Stimulated activated CD4-positive, alpha-beta T cell treated with anti-CD3 and anti-CD28 coated beads, TNF-alpha, amount 100 ng/mL, for 1 hour (primary cell): Measurements from ENCODE around the gene RBBP5.
"Not testable (repeated sequence)": the region's sequence is repeated elsewhere in the genome, so short reads cannot be mapped to it uniquely, and the experiment has no call there.

Experiments used
- DNase-seq, 3 donors: peaks; one replicate each; pipeline ENCODE4 v3.0.0-alpha.2; 2020; ENCODE audit warnings: low read depth in 3 of 3, low spot score in 1 of 3

Gene RBBP5, protein sequence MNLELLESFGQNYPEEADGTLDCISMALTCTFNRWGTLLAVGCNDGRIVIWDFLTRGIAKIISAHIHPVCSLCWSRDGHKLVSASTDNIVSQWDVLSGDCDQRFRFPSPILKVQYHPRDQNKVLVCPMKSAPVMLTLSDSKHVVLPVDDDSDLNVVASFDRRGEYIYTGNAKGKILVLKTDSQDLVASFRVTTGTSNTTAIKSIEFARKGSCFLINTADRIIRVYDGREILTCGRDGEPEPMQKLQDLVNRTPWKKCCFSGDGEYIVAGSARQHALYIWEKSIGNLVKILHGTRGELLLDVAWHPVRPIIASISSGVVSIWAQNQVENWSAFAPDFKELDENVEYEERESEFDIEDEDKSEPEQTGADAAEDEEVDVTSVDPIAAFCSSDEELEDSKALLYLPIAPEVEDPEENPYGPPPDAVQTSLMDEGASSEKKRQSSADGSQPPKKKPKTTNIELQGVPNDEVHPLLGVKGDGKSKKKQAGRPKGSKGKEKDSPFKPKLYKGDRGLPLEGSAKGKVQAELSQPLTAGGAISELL

DNA sequence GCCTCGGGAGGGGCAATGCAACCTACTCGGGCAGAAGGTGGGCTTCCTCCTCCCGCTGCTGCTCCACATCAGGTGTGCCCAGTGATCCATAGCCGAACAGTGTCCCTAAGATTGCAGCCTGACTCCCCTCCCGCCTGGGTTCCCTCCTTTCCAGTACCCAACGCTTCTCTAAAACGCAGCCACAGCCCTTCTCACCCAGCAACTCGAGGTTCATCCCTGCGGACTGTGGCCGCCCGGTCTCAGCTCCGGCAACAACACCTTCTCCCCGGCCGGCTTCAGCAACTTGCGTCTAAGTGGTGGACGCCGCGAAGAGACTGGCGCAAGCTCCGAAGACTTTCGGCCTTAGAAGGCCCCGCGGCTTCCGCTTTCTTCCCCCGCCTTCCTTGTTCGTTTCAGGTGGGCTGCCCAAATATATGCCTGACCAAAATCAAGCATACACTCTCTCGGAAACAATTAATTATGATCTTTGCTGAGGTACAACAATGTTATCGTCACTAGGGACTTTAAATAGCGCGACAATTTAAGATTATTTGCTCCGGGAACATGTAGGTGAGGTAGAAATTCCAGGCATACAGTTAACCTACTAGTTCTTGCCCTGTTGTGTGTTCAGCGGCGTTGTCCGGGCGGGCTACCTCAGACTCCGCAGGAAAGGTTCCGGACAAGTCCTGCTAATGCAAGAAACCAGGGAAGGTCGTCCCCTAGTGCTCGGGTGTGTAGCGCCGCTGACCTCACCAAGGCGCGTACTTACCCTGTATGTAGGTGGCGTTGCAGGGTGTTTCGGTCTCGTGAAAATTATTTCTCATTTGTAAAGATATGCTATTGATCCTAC, at the start of gene RBBP5:
Gene RBBP5, minus strand, starts transcription at position 319 of the 829 bp plus-strand sequence. Its CDS starts 105 bp downstream, at position 214.
- DNase-seq = peak; percentile 92 to 93 (median 93)

DNA sequence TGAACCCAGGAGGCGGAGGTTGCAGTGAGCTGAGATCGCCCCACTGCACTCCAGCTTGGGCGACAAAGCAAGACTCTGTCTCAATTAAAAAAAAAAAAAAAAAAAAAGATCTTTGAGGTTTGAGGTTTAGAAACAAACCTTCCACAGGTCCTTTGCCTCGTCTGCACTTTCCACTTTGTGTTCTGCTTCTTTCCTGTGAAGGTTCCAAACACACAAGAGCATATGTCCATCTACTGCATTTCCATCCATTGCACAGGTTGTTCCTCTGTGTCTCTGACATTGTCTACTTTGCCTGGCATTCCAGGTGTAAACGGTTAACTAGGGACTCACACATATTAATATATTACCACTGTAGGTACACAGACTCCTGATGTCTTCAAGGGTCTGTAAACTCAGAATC, 49.6 kb upstream of the RBBP5 start:
- no peak for DNase-seq

DNA sequence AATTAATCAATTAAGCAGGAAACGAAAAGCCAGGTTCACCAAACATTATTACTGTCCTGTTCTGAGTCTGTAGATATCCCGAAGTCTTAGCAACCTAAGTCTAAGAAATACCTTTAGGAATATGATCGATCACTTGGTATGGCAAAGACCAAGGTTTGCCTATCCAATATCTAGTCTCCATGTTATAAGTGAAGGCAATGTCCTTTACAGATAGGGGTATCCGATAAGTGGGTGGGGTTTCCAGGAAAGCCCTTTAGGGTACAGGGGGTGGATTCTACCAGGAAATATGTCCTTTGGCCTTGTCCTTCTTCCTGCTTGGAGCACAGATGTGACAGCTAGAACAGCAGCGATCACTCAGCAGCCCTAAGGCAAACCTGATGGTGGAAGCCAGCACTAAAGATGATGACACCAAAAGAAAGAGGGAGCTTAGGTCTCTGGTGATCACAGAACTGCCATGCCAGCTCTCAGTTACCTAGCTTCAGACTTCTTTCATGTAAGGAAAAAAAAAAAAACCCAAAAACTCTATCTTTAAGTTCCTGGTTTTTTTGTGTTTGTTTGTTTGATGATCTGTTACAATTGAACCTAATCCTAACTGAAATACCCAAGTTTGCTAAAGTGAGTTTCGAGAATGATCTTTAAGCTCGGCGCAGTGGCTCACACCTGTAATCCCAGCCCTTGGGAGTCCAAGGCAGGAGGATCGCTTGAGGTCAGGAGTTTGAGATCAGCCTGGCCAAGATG, 48.9 kb upstream of the RBBP5 start:
- no peak for DNase-seq

DNA sequence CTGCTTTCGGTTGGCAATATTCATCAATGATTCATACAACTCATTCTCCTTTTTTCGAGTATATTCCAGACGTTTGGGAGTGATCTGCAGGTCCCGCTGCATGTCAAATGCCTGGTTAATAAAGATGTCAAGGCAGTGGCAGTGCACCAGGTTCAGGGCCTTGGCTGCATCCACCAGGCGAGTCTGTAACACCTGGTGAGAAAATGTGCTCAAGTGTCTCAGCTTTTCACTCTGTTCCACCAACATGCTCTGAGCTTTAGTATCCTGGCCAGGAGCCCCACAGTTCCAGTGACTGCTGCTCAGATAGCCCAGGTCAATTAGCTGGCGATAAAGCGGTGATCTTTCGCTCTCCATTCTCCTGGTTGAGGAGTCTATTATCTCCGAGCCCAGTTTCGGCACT, 47.5 kb upstream of the RBBP5 start:
- DNase-seq = no peak

DNA sequence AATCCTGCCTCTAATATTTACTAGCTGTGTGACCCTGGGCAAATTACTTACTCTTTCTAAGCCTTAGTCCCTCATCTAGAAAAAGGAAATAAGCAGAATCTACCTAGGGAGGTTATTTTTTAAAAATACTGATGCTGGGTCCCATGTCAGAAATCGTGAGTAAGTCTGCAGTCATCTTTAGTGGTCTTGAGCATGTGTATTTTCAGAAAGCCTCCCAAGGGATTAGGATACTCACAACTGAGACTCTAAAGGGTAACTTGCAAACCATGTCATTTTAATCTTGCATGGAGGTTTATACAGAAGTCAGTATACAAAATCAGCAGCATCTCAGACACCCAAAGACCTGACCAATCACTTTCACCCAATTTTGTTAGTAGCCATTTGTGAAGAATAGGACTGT, 46.5 kb upstream of the RBBP5 start:
- no peak for DNase-seq

DNA sequence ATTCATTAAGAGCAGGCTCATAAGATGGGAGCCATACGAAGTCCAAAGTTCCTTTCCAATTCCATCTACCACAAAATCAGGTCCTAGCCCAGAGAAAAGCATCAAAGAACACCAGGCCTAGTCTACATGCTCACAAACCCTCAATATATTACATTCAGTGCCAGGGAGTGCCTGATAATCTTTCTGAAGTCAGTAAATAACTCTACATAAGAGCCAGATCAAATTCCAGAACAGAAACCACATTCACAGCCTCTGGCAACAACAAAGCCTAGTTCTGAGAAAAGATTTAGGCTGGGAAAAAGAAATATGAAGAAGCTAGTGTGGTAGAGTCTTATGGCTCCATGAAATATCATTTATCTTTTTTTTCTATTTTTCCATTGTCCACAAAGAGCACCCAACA, 40.5 kb upstream of the RBBP5 start:
- DNase-seq = no peak

DNA sequence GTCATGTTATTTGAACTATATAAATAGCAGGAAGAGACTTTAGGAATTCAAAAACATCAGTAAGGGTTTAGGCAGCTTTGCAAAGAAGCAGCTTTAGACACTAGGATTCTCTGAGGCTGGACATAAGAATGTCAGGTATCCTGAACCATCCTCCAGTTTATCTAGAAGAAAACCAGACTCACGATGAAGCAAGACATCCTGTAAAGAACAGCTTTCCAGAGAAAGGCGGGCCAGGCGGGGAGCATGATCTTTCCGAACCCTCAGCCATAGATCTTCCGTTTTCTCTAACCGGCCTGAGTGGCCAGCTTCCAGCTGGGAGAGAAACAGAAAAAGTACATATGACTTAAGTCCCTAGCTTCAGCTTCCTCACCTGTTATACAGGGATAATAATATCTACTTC, 39.3 kb upstream of the RBBP5 start:
- no peak for DNase-seq

DNA sequence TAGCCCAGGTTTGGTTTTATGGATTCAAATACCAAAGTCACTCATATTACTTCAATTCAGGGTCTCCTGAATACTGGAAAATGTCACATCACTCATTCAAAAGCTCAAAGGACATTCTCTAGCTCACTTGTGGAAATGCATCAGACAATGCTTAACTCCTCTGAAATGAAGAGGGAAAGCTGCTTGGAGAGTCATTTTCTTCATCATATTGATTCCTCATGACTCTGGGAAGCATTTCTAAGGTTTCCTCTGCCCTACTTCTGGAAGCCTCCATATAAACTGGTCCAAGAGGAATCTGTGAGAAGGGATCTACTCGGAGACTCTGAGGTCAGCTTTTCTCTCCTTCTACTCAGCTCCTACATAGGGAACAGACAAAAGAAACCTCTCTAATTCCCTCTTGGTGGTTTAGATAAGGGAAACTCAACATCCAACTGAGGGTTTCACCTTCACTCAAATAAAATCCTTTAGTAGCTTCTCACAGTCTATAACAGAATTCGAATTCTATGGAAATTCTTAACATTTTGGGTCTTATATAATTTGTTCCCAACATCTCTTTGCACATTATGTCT, 36.4 kb upstream of the RBBP5 start:
- DNase-seq = no peak

DNA sequence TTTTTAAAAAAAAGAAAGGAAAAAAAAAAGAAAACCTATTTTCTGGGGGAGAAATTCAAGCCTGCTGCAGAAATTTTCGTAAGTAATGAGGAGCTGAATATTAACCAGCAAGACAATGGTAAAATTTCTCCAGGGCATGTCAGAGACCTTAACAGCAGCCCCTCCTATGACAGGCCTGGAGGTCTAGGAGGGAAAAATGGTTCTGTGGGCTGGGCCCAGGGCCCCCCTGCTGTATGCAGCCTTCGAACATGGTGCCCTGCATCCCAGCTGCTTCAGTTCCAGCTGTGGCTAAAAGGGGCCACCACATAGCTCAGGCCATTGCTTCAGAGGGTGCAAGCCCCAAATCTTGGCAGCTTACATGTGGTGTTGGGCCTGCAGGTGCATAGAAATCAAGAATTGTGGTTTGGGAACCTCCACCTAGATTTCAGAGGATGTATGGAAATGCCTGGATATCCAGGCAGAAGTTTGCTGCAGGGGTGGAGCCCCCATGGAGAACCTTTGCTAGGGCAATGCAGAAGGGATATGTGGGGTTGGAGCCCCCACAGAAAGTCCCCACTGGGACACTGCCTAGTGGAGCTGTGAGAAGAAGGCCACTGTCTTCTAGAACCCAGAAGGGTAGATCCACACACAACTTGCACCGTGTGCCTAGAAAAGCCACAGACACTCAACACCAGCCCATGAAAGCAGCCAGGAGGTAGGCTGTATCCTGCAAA, 34.0 kb upstream of the RBBP5 start:
- not testable (repeated sequence) for DNase-seq

DNA sequence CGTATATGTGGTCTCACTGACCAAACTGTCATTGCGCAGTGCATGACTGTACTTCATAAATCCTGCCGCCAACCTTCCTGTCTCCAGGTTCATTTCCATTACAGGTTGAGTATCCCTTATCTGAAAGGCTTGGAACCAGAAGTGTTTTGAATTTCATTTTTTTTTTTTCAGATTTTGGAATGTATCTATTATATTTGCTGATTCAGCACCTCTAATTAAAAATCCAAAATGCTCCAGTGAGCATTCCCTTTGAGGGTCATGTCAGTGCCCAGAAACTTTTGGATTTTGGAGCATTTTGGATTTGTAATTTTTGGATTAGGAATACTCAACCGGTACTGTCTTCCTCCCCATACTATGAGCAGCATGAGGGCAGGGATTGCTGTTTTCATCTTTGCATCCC, 30.7 kb upstream of the RBBP5 start:
- DNase-seq = no peak

DNA sequence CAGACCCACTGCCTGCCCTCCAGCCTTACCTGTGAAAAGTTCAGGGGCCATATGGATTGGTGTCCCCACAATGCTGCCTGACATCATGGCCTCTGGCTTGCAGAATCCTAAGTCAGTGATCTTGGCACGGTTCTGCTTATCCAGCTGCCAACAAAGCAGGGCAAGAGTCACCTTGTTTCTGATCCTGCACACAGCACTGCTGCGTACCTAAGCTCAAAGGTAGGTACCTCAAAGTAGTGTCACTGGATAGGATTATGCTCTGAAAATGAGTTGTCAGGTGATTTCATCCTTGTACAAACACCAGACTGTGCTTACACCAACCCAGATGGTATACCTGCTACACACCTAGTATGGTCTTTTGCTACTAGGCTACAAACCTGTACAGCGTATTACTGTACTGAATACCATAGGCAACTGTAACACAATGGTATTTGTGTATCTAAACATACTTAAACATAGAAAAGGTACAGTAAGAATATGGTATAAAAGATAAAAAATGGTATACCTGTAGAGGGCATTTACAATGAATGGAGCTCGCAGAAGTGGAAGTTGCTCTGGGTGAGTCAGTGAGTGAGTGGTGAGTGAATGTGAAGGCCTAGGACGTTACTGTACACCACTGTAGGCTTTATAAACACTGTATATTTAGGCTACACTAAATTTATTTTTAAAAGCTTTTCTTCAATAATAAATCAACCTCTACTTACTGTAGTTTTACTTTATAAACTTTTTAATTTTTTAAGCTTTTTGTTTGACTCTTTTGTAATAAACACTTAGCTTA, 29.1 kb upstream of the RBBP5 start:
- DNase-seq = no peak

DNA sequence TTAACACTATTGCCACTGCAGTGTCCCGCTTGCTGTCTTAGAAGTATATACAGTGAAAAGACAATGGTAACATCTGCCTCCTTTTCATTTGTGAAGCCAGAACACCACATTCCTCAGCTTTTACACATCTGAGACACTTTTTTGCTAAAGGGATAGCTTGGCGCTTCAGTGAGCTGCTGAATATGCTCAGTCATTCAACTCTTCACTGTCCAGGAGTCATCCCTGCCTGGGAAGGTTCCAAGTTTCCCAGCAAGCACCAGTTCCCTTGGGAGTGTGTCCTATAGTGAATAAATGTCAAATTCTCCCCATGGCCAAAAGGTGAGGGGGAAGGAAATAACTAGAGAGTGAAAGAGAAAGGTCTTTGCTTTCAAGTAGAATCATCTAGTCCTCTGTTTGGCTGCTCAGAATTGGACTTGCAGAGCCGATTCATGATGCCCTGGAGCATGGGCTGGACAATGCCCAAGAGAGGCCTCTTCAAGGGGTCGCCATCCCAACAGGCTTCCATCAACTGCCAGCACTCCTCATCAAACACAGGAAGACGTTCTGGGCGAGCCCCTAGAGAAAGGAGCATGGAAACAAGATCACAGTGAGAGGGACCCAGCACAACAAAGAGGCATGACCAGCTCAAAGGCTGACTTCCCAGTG, 25.5 kb upstream of the RBBP5 start:
- DNase-seq = no peak

DNA sequence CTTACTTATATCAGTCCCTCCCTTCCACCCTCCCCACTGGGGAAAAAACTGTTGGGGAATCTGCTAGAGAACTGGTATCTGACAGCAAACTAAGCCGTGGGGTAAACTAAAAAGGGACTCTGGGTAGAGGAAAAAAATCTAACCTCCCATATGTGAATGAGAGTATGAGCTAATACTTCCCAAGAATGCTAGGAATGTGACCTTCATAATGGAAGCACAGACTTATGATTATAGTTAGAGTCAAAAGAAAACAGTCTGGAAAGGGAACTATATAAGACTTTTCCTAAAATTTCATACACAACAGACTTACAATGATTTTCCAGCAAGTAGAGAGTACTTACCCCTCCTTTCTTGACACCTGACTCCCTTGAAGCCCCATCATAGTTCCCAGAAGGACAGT, 23.0 kb upstream of the RBBP5 start:
- DNase-seq = no peak

DNA sequence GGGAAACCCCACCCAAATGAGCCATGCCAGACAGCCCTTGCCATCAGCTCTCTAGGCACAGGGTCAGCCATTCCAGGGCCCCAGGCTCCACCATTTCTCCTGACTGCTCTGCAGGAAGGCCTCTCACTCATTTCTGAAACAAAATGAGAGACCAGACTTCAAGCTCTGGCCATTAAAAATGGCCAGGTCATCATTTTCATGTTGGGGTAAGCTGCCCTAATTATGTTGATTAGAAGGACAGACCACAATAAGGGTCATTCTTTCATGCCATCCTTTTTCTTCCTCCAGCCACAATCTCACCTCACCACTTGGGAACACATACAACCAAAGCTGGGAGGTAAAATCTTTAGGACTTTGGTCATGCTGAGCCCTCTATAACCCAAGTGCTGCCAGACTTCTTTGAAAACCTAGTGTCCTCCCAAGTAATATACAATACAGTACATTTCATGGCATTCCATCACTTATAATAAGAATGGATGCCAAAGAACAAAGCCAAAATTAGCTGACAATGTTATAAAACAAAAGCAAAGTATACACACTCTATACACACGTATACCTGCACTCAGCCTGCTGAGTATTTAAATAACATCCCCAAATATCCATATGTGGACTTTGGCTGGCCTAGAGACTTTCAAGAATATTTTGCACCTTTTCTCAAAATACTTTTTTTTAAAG, 22.4 kb upstream of the RBBP5 start:
- no peak for DNase-seq

DNA sequence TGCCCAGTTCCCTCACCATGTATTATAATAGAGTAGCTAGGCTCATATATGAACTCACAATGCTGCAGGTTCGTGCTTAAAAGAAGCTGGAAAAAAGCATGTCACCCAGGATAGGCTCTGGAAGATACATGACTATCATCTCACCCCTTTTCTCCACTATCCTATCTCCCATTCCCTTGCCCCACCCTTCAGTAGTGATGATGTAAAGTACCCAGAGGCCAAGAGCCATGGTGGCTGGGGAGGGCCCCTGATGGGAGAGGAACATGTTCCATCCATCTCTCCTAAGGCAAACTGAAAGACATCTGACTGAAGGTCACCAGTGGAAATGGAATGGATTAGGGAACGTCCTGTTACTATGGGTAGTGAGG, 20.3 kb upstream of the RBBP5 start:
- DNase-seq = no peak

DNA sequence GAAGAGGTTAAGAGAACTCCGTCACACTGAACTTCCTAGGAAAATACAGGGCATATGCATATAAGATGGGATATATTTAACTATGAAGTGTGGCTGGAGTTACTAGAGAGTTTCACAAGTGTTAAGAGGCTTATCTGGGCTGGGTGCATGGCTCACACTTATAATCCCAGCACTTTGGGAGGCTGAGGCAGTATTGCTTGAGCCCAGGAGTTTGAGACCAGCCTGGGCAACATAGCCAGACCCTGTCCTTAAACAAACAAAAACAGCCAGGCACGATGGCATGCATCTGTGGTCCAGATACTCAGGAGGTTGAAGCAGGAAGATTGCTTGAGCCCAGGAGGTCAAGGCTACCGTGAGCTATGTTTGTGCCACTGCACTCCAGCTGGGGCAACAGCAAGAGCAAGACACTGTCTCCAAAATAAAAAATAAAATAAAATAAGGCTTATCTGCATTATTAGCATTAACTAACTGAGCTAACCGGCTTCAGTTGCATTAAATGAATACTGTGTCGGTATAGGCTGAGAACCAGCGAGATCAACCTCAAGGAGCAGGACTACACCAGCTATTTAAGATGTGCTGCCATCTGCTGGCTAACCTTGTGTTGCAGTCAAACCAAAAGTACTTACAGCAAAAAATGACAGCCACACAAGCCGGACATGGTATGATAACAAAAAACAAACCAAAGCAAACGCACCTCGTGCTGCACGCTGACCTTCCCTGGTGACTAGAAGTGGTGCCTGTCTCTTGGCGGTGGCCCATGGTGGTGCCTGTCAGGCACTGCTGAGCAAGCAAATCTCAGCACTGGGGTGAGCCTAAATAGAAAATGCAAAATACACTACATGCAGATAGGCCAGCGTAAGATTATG, 19.7 kb upstream of the RBBP5 start:
- DNase-seq = peak; percentile 22 to 49 (median 44)

DNA sequence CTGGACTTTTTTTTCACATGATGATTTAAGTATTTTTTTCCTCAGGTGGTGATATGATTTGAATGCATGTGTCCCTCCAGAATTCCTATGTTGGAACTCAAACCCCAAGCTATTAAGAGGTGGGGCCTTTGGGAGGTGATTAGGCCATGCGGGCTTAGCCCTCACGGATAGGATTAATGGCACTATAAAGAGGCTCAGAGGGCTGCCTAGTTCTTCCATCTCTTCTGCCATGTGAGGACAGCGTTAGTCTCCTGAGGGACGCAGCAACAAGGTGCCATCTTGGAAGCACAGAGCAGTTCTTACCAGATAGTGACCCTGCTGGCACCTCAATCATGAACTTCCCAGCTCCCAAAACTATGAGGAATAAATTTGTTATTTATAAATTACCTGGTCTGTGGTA, 18.3 kb upstream of the RBBP5 start:
- no peak for DNase-seq

DNA sequence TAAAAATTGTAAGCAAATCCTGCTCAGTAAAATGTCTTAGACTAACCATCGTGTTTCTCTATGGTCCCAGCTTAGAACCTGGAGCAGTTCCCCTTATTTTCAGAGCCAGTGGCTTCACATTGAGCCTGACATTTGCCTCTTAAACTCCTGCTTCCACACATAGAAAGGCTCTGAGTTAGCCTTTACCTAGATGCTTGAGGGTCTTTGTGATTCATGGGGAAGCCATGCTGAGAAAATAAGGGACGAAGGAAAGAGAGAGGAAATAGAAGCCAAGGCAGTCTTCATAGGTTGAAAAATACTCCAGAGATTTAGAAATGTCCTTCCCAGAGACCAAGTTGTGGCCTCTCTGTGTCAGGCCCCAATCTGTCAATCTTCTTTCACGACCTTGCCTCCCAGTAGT, 16.1 kb upstream of the RBBP5 start:
- no peak for DNase-seq
